KMS-11 (cell line): ENCODE data around the gene MYG1.

ENCODE experiments used
- H2AFZ ChIP-seq: fragments of 200-600 bp; sonication (generic); 2 replicates; pipeline ENCODE4 v1.6.1; 2016; ENCODE audit warnings: antibody characterized with exemption, mixed run types, low read depth
- H3K27ac ChIP-seq: fragments of 200-600 bp; sonication (generic); 2 replicates; pipeline ENCODE4 v1.6.1; 2016; ENCODE audit warnings: mild to moderate bottlenecking, mixed run types
- H3K27me3 ChIP-seq: fragments of 200-600 bp; sonication (generic); 2 replicates; pipeline ENCODE4 v1.6.1; 2017; ENCODE audit warnings: mild to moderate bottlenecking, low read depth, mixed run types, moderate library complexity; ENCODE audit not compliant: insufficient read depth
- H3K36me3 ChIP-seq: fragments of 200-600 bp; sonication (generic); 2 replicates; pipeline ENCODE4 v1.6.1; 2017; ENCODE audit warnings: mild to moderate bottlenecking, mixed run types; ENCODE audit not compliant: insufficient read depth
- H3K4me1 ChIP-seq: fragments of 200-600 bp; sonication (generic); 2 replicates; pipeline ENCODE4 v1.6.1; 2016; ENCODE audit warnings: mild to moderate bottlenecking, low read depth, mixed run types; ENCODE audit not compliant: poor library complexity, severe bottlenecking
- H3K4me2 ChIP-seq: fragments of 200-600 bp; sonication (generic); 2 replicates; pipeline ENCODE4 v1.7.0; 2016; ENCODE audit warnings: mild to moderate bottlenecking, mixed run types
- H3K4me3 ChIP-seq: fragments of 200-600 bp; sonication (generic); IDR thresholded peaks from 2 replicates; pipeline ENCODE4 v1.6.1; 2017; ENCODE audit warnings: low read depth, low read length, mixed read lengths; ENCODE audit not compliant: insufficient read depth
- H3K79me2 ChIP-seq: fragments of 200-600 bp; sonication (generic); 2 replicates; pipeline ENCODE4 v1.6.1; 2016; ENCODE audit warnings: low read depth, mixed run types; ENCODE audit not compliant: insufficient read depth
- H3K9ac ChIP-seq: fragments of 200-600 bp; sonication (generic); 2 replicates; pipeline ENCODE4 v1.6.1; 2016; ENCODE audit warnings: mild to moderate bottlenecking, mixed run types
- H4K20me1 ChIP-seq: fragments of 200-600 bp; sonication (generic); 2 replicates; pipeline ENCODE4 v1.6.1; 2016; ENCODE audit warnings: mild to moderate bottlenecking, mixed run types; ENCODE audit not compliant: insufficient read depth
- TF ChIP-seq, protein P1 (sequence below): fragments of 200-600 bp; sonication (generic); conservative IDR thresholded peaks from 2 replicates; pipeline ENCODE4 v1.6.1; 2017; ENCODE audit warnings: low read depth, mild to moderate bottlenecking, antibody characterized with exemption, low read length, moderate library complexity, mixed read lengths

MYG1 gene

DNA sequence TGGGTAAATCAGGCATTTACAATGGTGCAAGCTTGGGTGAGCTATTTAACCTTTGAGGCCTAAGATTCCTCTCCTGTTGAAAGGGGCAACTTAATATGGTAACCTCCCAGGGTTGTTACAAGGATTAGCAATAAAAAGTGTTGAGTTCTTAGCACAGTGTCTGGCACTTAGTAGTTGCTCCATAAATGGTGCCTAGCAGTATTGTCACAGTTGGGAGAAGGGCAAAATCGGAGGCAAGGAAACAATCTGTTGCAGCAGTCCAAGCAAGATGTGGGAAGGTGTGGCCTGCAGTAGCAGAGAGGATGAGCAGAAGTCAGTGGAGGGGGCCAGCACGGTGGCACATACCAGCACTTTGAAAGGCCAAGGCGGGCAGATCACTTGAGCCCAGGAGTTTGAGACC is 44.0 kb downstream of the MYG1 start:
- H3K4me2 ChIP-seq = no peak overlapping the region
- H3K9ac ChIP-seq = no peak overlapping the region
- H3K4me3 ChIP-seq = no peak overlapping the region
- H4K20me1 ChIP-seq = no peaks in the 10 kb centered on the region
- TF ChIP-seq, protein P1, sequence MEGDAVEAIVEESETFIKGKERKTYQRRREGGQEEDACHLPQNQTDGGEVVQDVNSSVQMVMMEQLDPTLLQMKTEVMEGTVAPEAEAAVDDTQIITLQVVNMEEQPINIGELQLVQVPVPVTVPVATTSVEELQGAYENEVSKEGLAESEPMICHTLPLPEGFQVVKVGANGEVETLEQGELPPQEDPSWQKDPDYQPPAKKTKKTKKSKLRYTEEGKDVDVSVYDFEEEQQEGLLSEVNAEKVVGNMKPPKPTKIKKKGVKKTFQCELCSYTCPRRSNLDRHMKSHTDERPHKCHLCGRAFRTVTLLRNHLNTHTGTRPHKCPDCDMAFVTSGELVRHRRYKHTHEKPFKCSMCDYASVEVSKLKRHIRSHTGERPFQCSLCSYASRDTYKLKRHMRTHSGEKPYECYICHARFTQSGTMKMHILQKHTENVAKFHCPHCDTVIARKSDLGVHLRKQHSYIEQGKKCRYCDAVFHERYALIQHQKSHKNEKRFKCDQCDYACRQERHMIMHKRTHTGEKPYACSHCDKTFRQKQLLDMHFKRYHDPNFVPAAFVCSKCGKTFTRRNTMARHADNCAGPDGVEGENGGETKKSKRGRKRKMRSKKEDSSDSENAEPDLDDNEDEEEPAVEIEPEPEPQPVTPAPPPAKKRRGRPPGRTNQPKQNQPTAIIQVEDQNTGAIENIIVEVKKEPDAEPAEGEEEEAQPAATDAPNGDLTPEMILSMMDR = no peak
- H3K27ac ChIP-seq = no peak overlapping the region
- H3K79me2 ChIP-seq = no peaks in the 10 kb centered on the region
- no peak overlapping the region for H2AFZ ChIP-seq
- H3K4me1 ChIP-seq = peaks cover 28% of the 10 kb centered on the region
- no peaks in the 10 kb centered on the region for H3K36me3 ChIP-seq
- no peaks in the 10 kb centered on the region; the same call in 1 of the 2 replicates for H3K27me3 ChIP-seq

DNA sequence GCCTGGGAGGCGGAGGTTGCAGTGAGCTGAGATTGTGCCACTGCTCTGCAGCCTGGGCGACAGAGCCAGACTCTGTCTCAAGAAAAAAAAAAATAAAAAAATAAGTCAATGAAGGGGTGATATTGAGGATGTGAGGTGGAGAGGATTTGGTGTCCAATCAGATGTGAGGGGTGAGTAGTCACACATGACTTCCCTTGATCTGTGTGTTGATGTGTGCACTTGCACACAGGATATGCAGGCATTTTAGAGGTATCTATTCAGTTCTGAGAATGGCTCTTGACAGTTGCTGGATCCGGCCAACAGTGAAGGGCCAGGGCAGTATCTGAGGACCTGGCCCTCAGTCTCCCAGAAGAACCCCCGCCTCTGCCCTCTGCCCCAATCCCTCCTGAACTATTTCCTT is 44.5 kb downstream of the MYG1 start:
- H3K4me3 ChIP-seq = no peak overlapping the region

DNA sequence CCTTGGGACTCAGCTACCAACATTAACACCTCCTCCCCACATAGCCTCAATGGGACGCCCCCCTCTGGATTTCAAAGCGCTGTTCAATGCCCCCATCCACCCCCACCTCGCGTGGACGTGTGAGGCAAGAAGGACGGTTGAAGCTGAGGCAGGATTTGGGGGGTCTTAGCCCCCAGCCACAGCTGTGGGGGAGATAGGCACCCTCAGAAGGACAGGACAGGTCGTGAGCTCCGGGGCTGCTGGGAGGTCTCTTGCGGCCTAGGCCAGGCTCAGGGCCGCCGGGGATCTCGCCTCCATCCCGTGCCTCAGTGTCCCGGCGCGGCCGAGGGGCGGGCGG is 45.0 kb downstream of the MYG1 start:
- Histone ChIP-seq H3K27ac (no peak overlapping the region), H3K9ac (no peak overlapping the region; the same call in 1 of the 2 replicates), H3K27me3 (no peaks in the 10 kb centered on the region; the same call in 1 of the 2 replicates), H3K4me2 (peak overlapping the region; percentile 98), H3K79me2 (no peaks in the 10 kb centered on the region), H3K4me3 (peak overlapping the region; percentile 33), H2AFZ (peak overlapping the region; percentile 100), H3K36me3 (no peaks in the 10 kb centered on the region), H3K4me1 (peaks cover 28% of the 10 kb centered on the region), H4K20me1 (no peaks in the 10 kb centered on the region)
- TF ChIP-seq, protein P1 = no peak

More for the DNA sequence above, 44.5 kb downstream of the MYG1 start:
- Histone ChIP-seq H3K9ac (no peak overlapping the region), H3K27me3 (no peaks in the 10 kb centered on the region; the same call in 1 of the 2 replicates), H2AFZ (peak overlapping the region; percentile 100; the same call in 1 of the 2 replicates), H3K36me3 (no peaks in the 10 kb centered on the region), H3K4me2 (peak overlapping the region; percentile 98), H3K27ac (no peak overlapping the region), H3K4me1 (peaks cover 28% of the 10 kb centered on the region), H4K20me1 (no peaks in the 10 kb centered on the region), H3K79me2 (no peaks in the 10 kb centered on the region)
- TF ChIP-seq, protein P1 = no peak

DNA sequence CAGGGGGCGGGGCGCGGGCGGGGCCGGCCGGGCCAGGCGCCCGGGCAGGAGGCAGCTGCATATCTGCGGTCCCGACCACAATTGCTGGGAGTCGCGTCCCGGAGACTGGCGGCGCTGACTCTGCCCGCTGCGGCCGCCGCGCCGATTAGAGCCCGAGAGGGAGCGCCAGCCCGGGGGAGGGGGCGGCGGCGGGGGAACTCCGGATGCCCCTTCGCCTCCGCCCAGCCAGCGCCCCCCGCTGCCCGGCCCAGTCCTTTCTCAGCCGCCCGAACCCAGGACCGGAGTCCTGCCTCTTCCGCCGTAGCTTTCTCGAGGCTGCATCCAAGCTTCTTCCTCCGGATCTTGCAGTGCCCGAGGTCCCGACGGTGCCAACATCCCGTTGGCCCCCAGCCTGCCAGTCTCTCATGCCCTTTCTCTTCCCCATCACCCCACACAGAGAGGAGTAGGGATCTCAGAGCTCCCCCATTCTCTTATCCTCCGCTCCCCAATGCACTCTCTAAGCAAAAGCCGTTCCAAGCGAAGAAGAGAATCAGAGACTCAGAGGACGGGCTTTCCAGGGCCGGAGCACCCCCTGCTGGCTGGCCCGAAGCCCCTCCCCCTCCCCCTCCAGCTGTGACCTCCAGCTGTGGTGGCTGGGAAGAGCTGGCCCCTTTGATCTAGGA is 45.5 kb downstream of the MYG1 start:
- Histone ChIP-seq H4K20me1 (no peaks in the 10 kb centered on the region), H3K27me3 (no peaks in the 10 kb centered on the region; the same call in 1 of the 2 replicates), H3K79me2 (no peaks in the 10 kb centered on the region), H3K4me2 (peak overlapping the region; percentile 100), H3K9ac (peak overlapping the region; percentile 60), H3K27ac (peak overlapping the region; percentile 59), H2AFZ (peak overlapping the region; percentile 100), H3K4me1 (peaks cover 28% of the 10 kb centered on the region), H3K4me3 (peak overlapping the region; percentile 33), H3K36me3 (no peaks in the 10 kb centered on the region)
- TF ChIP-seq, protein P1 = peak; percentile 90
